ENCODE measurements around the gene CA4.
"Not testable (repeated sequence)": the region's sequence is repeated elsewhere in the genome, so short reads cannot be mapped to it uniquely, and the experiment has no call there.

DNA sequence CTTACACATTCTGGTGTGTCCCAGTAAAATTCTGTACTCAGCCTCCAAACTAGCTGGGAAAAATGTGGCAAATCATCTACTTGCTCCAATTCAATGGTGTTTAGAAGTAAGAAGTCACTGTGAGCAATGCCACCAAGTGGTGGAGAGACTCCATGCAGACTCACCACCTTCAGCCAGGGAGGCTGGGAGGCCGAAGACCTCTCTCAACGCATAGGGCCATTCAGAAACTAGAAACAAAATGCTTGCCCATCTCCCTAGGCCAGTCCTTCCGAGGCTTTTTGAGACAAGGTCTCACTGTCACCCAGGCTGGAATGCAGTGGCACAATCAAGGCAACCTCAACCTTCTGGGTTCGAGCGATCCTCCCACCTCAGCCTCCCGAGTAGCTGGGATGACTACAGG is 25.0 kb downstream of the CA4 start:
- TF ChIP-seq, protein P1, sequence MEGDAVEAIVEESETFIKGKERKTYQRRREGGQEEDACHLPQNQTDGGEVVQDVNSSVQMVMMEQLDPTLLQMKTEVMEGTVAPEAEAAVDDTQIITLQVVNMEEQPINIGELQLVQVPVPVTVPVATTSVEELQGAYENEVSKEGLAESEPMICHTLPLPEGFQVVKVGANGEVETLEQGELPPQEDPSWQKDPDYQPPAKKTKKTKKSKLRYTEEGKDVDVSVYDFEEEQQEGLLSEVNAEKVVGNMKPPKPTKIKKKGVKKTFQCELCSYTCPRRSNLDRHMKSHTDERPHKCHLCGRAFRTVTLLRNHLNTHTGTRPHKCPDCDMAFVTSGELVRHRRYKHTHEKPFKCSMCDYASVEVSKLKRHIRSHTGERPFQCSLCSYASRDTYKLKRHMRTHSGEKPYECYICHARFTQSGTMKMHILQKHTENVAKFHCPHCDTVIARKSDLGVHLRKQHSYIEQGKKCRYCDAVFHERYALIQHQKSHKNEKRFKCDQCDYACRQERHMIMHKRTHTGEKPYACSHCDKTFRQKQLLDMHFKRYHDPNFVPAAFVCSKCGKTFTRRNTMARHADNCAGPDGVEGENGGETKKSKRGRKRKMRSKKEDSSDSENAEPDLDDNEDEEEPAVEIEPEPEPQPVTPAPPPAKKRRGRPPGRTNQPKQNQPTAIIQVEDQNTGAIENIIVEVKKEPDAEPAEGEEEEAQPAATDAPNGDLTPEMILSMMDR (IDR thresholded peaks at IDR 0.05; ENCODE audit: poor library complexity) = peak; percentile 16
- TF ChIP-seq EZH2 (IDR thresholded peaks at IDR 0.05; ENCODE audit: borderline replicate concordance) = not testable (repeated sequence)

All from hepatocyte (in vitro differentiated cells).